ENCODE data around the gene MTRF1. TPM values are rescaled to one million over a fixed set of nuclear protein-coding genes. Genes with fewer than 3 reads are reported as not detected.

The MTRF1 gene
- total RNA-seq, 1 experiment from 2014 or later: 13.7 TPM

GRCh38 chr13:41306271-41307145 lies 43.1 kb upstream of the MTRF1 start:
- no peak for ATAC-seq

GRCh38 chr13:41304551-41304950 lies 41.2 kb upstream of the MTRF1 start:
- Histone ChIP-seq H3K4me1 (ENCODE audit: control insufficient read depth, insufficient read depth, low read length) (peaks cover 12% of the 10 kb centered on the region), H3K36me3 (ENCODE audit: control insufficient read depth, insufficient read depth, low read length) (no peaks in the 10 kb centered on the region), H3K27me3 (ENCODE audit: control insufficient read depth, insufficient read depth, low read length) (no peaks in the 10 kb centered on the region), H3K9me3 (ENCODE audit: control insufficient read depth, insufficient read depth, low read depth, low read length) (no peaks in the 10 kb centered on the region), H3K4me3 (ENCODE audit: low read depth in 2 of 2, low read length in 2 of 2) (no peak overlapping the region), H3K27ac (ENCODE audit: low read length) (no peak overlapping the region; the same call in 1 of the 2 replicates)
- no peak for ATAC-seq
- in situ Hi-C loops (cut with HindIII; ENCODE audit: low pct_unique_long_range_greater_than_20kb, low sequenced_read_pairs) (no loop called here), intact Hi-C loops (cut with micrococcal nuclease; ENCODE audit: unreplicated experiment) (no loop called here)
- ChIA-PET POLR2A (no interaction called here), CTCF (interaction anchor here (0.6 kb wide), 1 partner anchor 12 kb away, joined by 5 read pairs; no protein-coding TSS in a partner anchor)
- no TSS peak for BruUV-seq (replicated peaks)
- DNase-seq (ENCODE audit: low read depth, low spot score): no peak
- TF ChIP-seq POLR2AphosphoS5 (IDR thresholded peaks at IDR 0.05; ENCODE audit: low read depth, low read length) (no peak), TCF7L2 (IDR thresholded peaks at IDR 0.05; ENCODE audit: low read depth, low read length) (no peak), SIN3A (IDR thresholded peaks at IDR 0.05; ENCODE audit: borderline replicate concordance, insufficient read depth, low read depth, low read length) (no peak), REST (IDR thresholded peaks at IDR 0.05; ENCODE audit: insufficient read depth in 1 of 2, low read depth in 2 of 2, low read length in 1 of 2) (no peak)

More at GRCh38 chr13:41306271-41307145, 43.1 kb upstream of the MTRF1 start:
- intact Hi-C loops (cut with micrococcal nuclease; ENCODE audit: unreplicated experiment) (no loop called here), in situ Hi-C loops (cut with HindIII; ENCODE audit: low pct_unique_long_range_greater_than_20kb, low sequenced_read_pairs) (no loop called here)
- TF ChIP-seq SIN3A (IDR thresholded peaks at IDR 0.05; ENCODE audit: borderline replicate concordance, insufficient read depth, low read depth, low read length) (no peak), CTCF (IDR thresholded peaks at IDR 0.05) (no peak), POLR2AphosphoS5 (IDR thresholded peaks at IDR 0.05; ENCODE audit: low read depth, low read length) (no peak), TCF7L2 (IDR thresholded peaks at IDR 0.05; ENCODE audit: low read depth, low read length) (no peak), REST (IDR thresholded peaks at IDR 0.05; ENCODE audit: insufficient read depth in 1 of 2, low read depth in 2 of 2, low read length in 1 of 2) (no peak)
- Histone ChIP-seq H3K4me3 (ENCODE audit: low read depth in 2 of 2, low read length in 2 of 2) (peak overlapping the region; percentile 22 to 51), H3K27me3 (ENCODE audit: control insufficient read depth, insufficient read depth, low read length) (no peaks in the 10 kb centered on the region), H3K36me3 (ENCODE audit: control insufficient read depth, insufficient read depth, low read length) (no peaks in the 10 kb centered on the region; the same call in 1 of the 2 replicates), H3K27ac (ENCODE audit: low read length) (peak overlapping the region; percentile 78), H3K9me3 (ENCODE audit: control insufficient read depth, insufficient read depth, low read depth, low read length) (no peaks in the 10 kb centered on the region), H3K4me1 (ENCODE audit: control insufficient read depth, insufficient read depth, low read length) (peaks cover 12% of the 10 kb centered on the region)
- BruUV-seq (replicated peaks): no TSS peak
- POLR2A ChIA-PET: no interaction called here
- DNase-seq (ENCODE audit: low read depth, low spot score): no peak
- CTCF ChIA-PET: interaction anchor here (0.6 kb wide), 1 partner anchor 105 kb away, joined by 3 read pairs; no protein-coding TSS in a partner anchor

All from Panc1 (cell line).